ENCODE results near the gene UBE2D2. TPM values are rescaled to one million over a fixed set of nuclear protein-coding genes. Genes with fewer than 3 reads are reported as not detected.

The UBE2D2 gene
- total RNA-seq, 1 donor from 2014 or later: 114 TPM

GRCh38 chr5:139651043-139651834, 90.1 kb downstream of the UBE2D2 start:
- ATAC-seq (ENCODE audit: poor library complexity) (peak; percentile 43), DNase-seq (peak; percentile 80)
- intact Hi-C loops (cut with DNase I): no loop called here

- DNase-seq: peak; percentile 88
- peak; percentile 23 for ATAC-seq (ENCODE audit: poor library complexity)
- intact Hi-C loops (cut with DNase I): no loop called here
Measured at GRCh38 chr5:139651853-139652787, 91.0 kb downstream of the UBE2D2 start.

GRCh38 chr5:139652788-139653241, 91.7 kb downstream of the UBE2D2 start:
- DNase-seq (peak; percentile 41), ATAC-seq (ENCODE audit: poor library complexity) (no peak)
- intact Hi-C loops (cut with DNase I): no loop called here

- ATAC-seq (ENCODE audit: poor library complexity) (no peak), DNase-seq (peak; percentile 36)
- intact Hi-C loops (cut with DNase I): no loop called here
Measured at GRCh38 chr5:139653616-139654015, 92.5 kb downstream of the UBE2D2 start.

GRCh38 chr5:139654464-139654863, 93.3 kb downstream of the UBE2D2 start:
- no peak for ATAC-seq (ENCODE audit: poor library complexity)
- no peak for DNase-seq
- intact Hi-C loops (cut with DNase I): no loop called here

GRCh38 chr5:139654871-139655491, 93.8 kb downstream of the UBE2D2 start:
- peak; percentile 71 for DNase-seq
- peak; percentile 19 for ATAC-seq (ENCODE audit: poor library complexity)
- intact Hi-C loops (cut with DNase I): no loop called here

GRCh38 chr5:139655727-139656271, 94.7 kb downstream of the UBE2D2 start:
- DNase-seq (peak; percentile 84), ATAC-seq (ENCODE audit: poor library complexity) (peak; percentile 60)
- intact Hi-C loops (cut with DNase I): no loop called here

- ATAC-seq (ENCODE audit: poor library complexity): no peak
- intact Hi-C loops (cut with DNase I): no loop called here
- no peak for DNase-seq
Measured at GRCh38 chr5:139657363-139658321, 96.5 kb downstream of the UBE2D2 start.

- intact Hi-C loops (cut with DNase I): no loop called here
- DNase-seq (peak; percentile 59), ATAC-seq (ENCODE audit: poor library complexity) (no peak)
Measured at GRCh38 chr5:139658501-139658927, 97.4 kb downstream of the UBE2D2 start.

GRCh38 chr5:139658928-139659667, 98.0 kb downstream of the UBE2D2 start:
- ATAC-seq (ENCODE audit: poor library complexity) (peak; percentile 4), DNase-seq (peak; percentile 70)
- intact Hi-C loops (cut with DNase I): no loop called here

GRCh38 chr5:139659695-139660101, 98.6 kb downstream of the UBE2D2 start:
- ATAC-seq (ENCODE audit: poor library complexity) (peak; percentile 3), DNase-seq (peak; percentile 65)
- intact Hi-C loops (cut with DNase I): no loop called here

- intact Hi-C loops (cut with DNase I): no loop called here
- peak; percentile 70 for ATAC-seq (ENCODE audit: poor library complexity)
- peak; percentile 89 for DNase-seq
Measured at GRCh38 chr5:139660105-139660922, 99.2 kb downstream of the UBE2D2 start.

- DNase-seq: peak; percentile 90
- peak; percentile 61 for ATAC-seq (ENCODE audit: poor library complexity)
- intact Hi-C loops (cut with DNase I): no loop called here
Measured at GRCh38 chr5:139660923-139661814, 100.0 kb downstream of the UBE2D2 start.

GRCh38 chr5:139662617-139663016, 101.5 kb downstream of the UBE2D2 start:
- ATAC-seq (ENCODE audit: poor library complexity): no peak
- no peak for DNase-seq
- intact Hi-C loops (cut with DNase I): no loop called here

All from Right ventricle myocardium superior (tissue), 1 donor.